ENCODE measurements around the gene EXOSC7. TPM values are rescaled to one million over a fixed set of nuclear protein-coding genes. Genes with fewer than 3 reads are reported as not detected.

The EXOSC7 gene
- polyA plus RNA-seq, 1 of the 3 experiments (the other 2 are of a cell fraction): 83.5 TPM

GRCh38 chr3:45011756-45012508 is 35.9 kb downstream of the EXOSC7 start:
- Histone ChIP-seq H3K9ac (peak overlapping the region; percentile 65), H3K9me2 (no peaks in the 10 kb centered on the region), H2AFZ (ENCODE audit: low read depth) (no peak overlapping the region), H3K4me3 (ENCODE audit: low read depth in 2 of 2, low read length in 1 of 2) (peak overlapping the region in 1 of 2 experiments; percentile 31; a peak in 3 of 4 replicates), H3K36me3 (replicated peaks in 1 of 2; ENCODE audit: control insufficient read depth in 1 of 2, insufficient read depth in 2 of 2, low read length in 1 of 2) (peaks cover 8 to 12% of the 10 kb centered on the region in 2 experiments), H3F3A (replicated peaks; ENCODE audit: insufficient read depth) (peaks cover 26% of the 10 kb centered on the region), H3K4me2 (peak overlapping the region; percentile 66), H3K27ac (ENCODE audit: low read depth in 2 of 2, low read length in 1 of 2) (peak overlapping the region; percentile 78 to 87), H3K27me3 (ENCODE audit: insufficient read depth) (no peaks in the 10 kb centered on the region), H4K20me1 (ENCODE audit: insufficient read depth) (no peaks in the 10 kb centered on the region), H3K79me2 (ENCODE audit: insufficient read depth) (no peaks in the 10 kb centered on the region), H3K4me1 (ENCODE audit: control insufficient read depth in 1 of 2, insufficient read depth in 2 of 2, low read depth in 1 of 2, low read length in 1 of 2) (peaks cover 25 to 28% of the 10 kb centered on the region in 2 experiments), H3K9me3 (no peaks in the 10 kb centered on the region)
- no peak for DNase-seq
- POLR2A ChIA-PET: no interaction called here
- 33% methylated on average over 7 of the region's 7 CpGs for WGBS (ENCODE audit: low lambda C conversion rate)
- CTCF ChIA-PET: interaction anchor here (0.8 to 1.4 kb wide), 6 partner anchors 17 to 649 kb away, joined by 3 to 5 read pairs (median 4); no protein-coding TSS in a partner anchor
- TF ChIP-seq TCF12 (IDR thresholded peaks at IDR 0.05): peak; percentile 61
- peak in 1 of 2 experiments; percentile 32; a peak in 1 of 4 replicates for TF ChIP-seq EP300 (IDR thresholded peaks at IDR 0.05; ENCODE audit: borderline replicate concordance in 1 of 2, low read depth in 1 of 2, low read length in 1 of 2)
- TF ChIP-seq POLR2AphosphoS5 (IDR thresholded peaks at IDR 0.05; ENCODE audit: low read depth, low read length): 0 out of 2 replicates have a peak, but pooled peaks have one; percentile 20
- TF ChIP-seq NFIC (IDR thresholded peaks at IDR 0.05; ENCODE audit: borderline replicate concordance): peak; percentile 16; the same call in 1 of the 2 replicates
- TF ChIP-seq MEF2A (IDR thresholded peaks at IDR 0.05; ENCODE audit: borderline replicate concordance, low read depth): no peak
- TF ChIP-seq NRF1 (IDR thresholded peaks at IDR 0.05; ENCODE audit: low read depth, low read length): no peak
- no peak for TF ChIP-seq RCOR1 (IDR thresholded peaks at IDR 0.05; ENCODE audit: low read length)
- TF ChIP-seq JUND (IDR thresholded peaks at IDR 0.05): peak; percentile 24; the same call in 1 of the 2 replicates
- TF ChIP-seq EZH2phosphoT487 (IDR thresholded peaks at IDR 0.05; ENCODE audit: borderline replicate concordance, low read depth): no peak
- no peak for TF ChIP-seq USF2 (IDR thresholded peaks at IDR 0.05; ENCODE audit: borderline replicate concordance, low read depth, low read length)
- no peak for TF ChIP-seq SMC3 (IDR thresholded peaks at IDR 0.05; ENCODE audit: low read depth, low read length)
- TF ChIP-seq GABPA (IDR thresholded peaks at IDR 0.05; ENCODE audit: low read depth): no peak
- TF ChIP-seq TAF1 (IDR thresholded peaks at IDR 0.05; ENCODE audit: borderline replicate concordance, low read depth, low read length): no peak
- no peak for TF ChIP-seq CTCF (IDR thresholded peaks at IDR 0.05)
- TF ChIP-seq FOXM1 (IDR thresholded peaks at IDR 0.05; ENCODE audit: low read depth): no peak
- TF ChIP-seq REST (IDR thresholded peaks at IDR 0.05; ENCODE audit: low read depth, low read length): no peak
- no peak for TF ChIP-seq RXRA (IDR thresholded peaks at IDR 0.05; ENCODE audit: borderline replicate concordance, low read depth)
- peak; percentile 75 for TF ChIP-seq TEAD4 (IDR thresholded peaks at IDR 0.05; ENCODE audit: borderline replicate concordance, insufficient read depth)
- TF ChIP-seq FOSL2 (IDR thresholded peaks at IDR 0.05; ENCODE audit: borderline replicate concordance, low read depth): no peak
- TF ChIP-seq, protein P1, sequence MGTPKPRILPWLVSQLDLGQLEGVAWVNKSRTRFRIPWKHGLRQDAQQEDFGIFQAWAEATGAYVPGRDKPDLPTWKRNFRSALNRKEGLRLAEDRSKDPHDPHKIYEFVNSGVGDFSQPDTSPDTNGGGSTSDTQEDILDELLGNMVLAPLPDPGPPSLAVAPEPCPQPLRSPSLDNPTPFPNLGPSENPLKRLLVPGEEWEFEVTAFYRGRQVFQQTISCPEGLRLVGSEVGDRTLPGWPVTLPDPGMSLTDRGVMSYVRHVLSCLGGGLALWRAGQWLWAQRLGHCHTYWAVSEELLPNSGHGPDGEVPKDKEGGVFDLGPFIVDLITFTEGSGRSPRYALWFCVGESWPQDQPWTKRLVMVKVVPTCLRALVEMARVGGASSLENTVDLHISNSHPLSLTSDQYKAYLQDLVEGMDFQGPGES (IDR thresholded peaks at IDR 0.05; ENCODE audit: low read depth, low read length): no peak
- TF ChIP-seq, protein P2, sequence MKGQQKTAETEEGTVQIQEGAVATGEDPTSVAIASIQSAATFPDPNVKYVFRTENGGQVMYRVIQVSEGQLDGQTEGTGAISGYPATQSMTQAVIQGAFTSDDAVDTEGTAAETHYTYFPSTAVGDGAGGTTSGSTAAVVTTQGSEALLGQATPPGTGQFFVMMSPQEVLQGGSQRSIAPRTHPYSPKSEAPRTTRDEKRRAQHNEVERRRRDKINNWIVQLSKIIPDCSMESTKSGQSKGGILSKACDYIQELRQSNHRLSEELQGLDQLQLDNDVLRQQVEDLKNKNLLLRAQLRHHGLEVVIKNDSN (IDR thresholded peaks at IDR 0.05; ENCODE audit: borderline replicate concordance, low read depth): no peak
- no peak for TF ChIP-seq ELF1 (IDR thresholded peaks at IDR 0.05)
- no peak for TF ChIP-seq GATA2 (CRISPR knock-in tag; IDR thresholded peaks at IDR 0.05)
- TF ChIP-seq PBX3 (IDR thresholded peaks at IDR 0.05): peak; percentile 72; the same call in 1 of the 2 replicates
